ENCODE results near the gene KRTAP19-7. TPM values are rescaled to one million over a fixed set of nuclear protein-coding genes. Genes with fewer than 3 reads are reported as not detected.

KRTAP19-7 gene
- total and polyA plus RNA-seq, 2 donors (not counting 3 experiments of a cell fraction or from before 2014, with no cell fraction given), result not detected

GRCh38 chr21:30577766-30578165 is 16.7 kb upstream of the KRTAP19-7 start:
- Histone ChIP-seq H4K20me1 (replicated peaks; ENCODE audit: control insufficient read depth, extremely low read depth, insufficient read depth, low read length) (no peaks in the 10 kb centered on the region), H3K4me1 (ENCODE audit: control insufficient read depth, extremely low read depth, insufficient read depth, low read length) (no peaks in the 10 kb centered on the region), H3K4me3 (replicated peaks in 1 of 3; ENCODE audit: insufficient read depth in 1 of 3, low read depth in 1 of 3, low read length in 3 of 3) (no peak overlapping the region), H2AFZ (ENCODE audit: low read depth, low read length) (no peak overlapping the region), H3K9me1 (replicated peaks; ENCODE audit: control insufficient read depth, extremely low read depth, insufficient read depth, low read length) (no peaks in the 10 kb centered on the region), H3K27me3 (ENCODE audit: control insufficient read depth in 2 of 2, insufficient read depth in 2 of 2, low read length in 2 of 2) (no peaks in the 10 kb centered on the region), H3K27ac (ENCODE audit: insufficient read depth, low read depth, low read length) (no peak overlapping the region), H3K79me2 (ENCODE audit: control insufficient read depth, insufficient read depth, low read length) (no peaks in the 10 kb centered on the region), H3K9me3 (replicated peaks; ENCODE audit: control insufficient read depth, insufficient read depth, low read length) (peaks cover 2% of the 10 kb centered on the region), H3K36me3 (ENCODE audit: control insufficient read depth in 2 of 2, extremely low read depth in 1 of 2, insufficient read depth in 2 of 2, low read length in 2 of 2) (no peaks in the 10 kb centered on the region), H3K9ac (replicated peaks; ENCODE audit: extremely low read depth, insufficient read depth, low read length) (no peak overlapping the region), H3K4me2 (ENCODE audit: insufficient read depth, low read length) (no peak overlapping the region)
- no TSS peak for BruUV-seq (replicated peaks)
- FAIRE-seq, result no peak
- intact Hi-C loops (cut with micrococcal nuclease) (no loop called here), dilution Hi-C loops (cut with MboI; ENCODE audit: extremely low pct_ligation_motif_present, low sequenced_read_pairs) (no loop called here)
- DNase-seq (ENCODE audit: low read depth, low spot score), result no peak
- TF ChIP-seq MAX (IDR thresholded peaks at IDR 0.05; ENCODE audit: insufficient read depth, insufficient read length) (no peak), GATA2 (IDR thresholded peaks at IDR 0.05; ENCODE audit: insufficient read depth, insufficient read length, low read depth, low read length) (no peak), FOS (IDR thresholded peaks at IDR 0.05; ENCODE audit: borderline replicate concordance, insufficient read depth, low read length) (no peak)
- POLR2A ChIA-PET, result no interaction called here
- CTCF ChIA-PET, result no interaction called here

GRCh38 chr21:30567617-30568016 is 6.5 kb upstream of the KRTAP19-7 start:
- Histone ChIP-seq H3K9ac (replicated peaks; ENCODE audit: extremely low read depth, insufficient read depth, low read length) (no peak overlapping the region), H3K4me3 (replicated peaks in 1 of 3; ENCODE audit: insufficient read depth in 1 of 3, low read depth in 1 of 3, low read length in 3 of 3) (no peak overlapping the region), H3K4me1 (ENCODE audit: control insufficient read depth, extremely low read depth, insufficient read depth, low read length) (no peaks in the 10 kb centered on the region), H3K27me3 (ENCODE audit: control insufficient read depth in 2 of 2, insufficient read depth in 2 of 2, low read length in 2 of 2) (no peaks in the 10 kb centered on the region), H3K9me3 (replicated peaks; ENCODE audit: control insufficient read depth, insufficient read depth, low read length) (peaks cover 6% of the 10 kb centered on the region), H3K9me1 (replicated peaks; ENCODE audit: control insufficient read depth, extremely low read depth, insufficient read depth, low read length) (no peaks in the 10 kb centered on the region), H4K20me1 (replicated peaks; ENCODE audit: control insufficient read depth, extremely low read depth, insufficient read depth, low read length) (no peaks in the 10 kb centered on the region), H3K79me2 (ENCODE audit: control insufficient read depth, insufficient read depth, low read length) (no peaks in the 10 kb centered on the region), H3K27ac (ENCODE audit: insufficient read depth, low read depth, low read length) (no peak overlapping the region), H3K4me2 (ENCODE audit: insufficient read depth, low read length) (no peak overlapping the region), H2AFZ (ENCODE audit: low read depth, low read length) (no peak overlapping the region), H3K36me3 (ENCODE audit: control insufficient read depth in 2 of 2, extremely low read depth in 1 of 2, insufficient read depth in 2 of 2, low read length in 2 of 2) (no peaks in the 10 kb centered on the region)
- no peak for DNase-seq (ENCODE audit: low read depth, low spot score)
- intact Hi-C loops (cut with micrococcal nuclease), result no loop called here
- CTCF ChIA-PET, result no interaction called here
- TF ChIP-seq GATA2 (IDR thresholded peaks at IDR 0.05; ENCODE audit: insufficient read depth, insufficient read length, low read depth, low read length) (no peak), JUN (IDR thresholded peaks at IDR 0.05; ENCODE audit: borderline replicate concordance, insufficient read depth, insufficient read length, low read depth) (no peak), POLR2A (IDR thresholded peaks at IDR 0.05; ENCODE audit: low read depth, low read length) (no peak), MYC (IDR thresholded peaks at IDR 0.05; ENCODE audit: low read depth, low read length) (no peak), MAX (IDR thresholded peaks at IDR 0.05; ENCODE audit: insufficient read depth, insufficient read length) (no peak)
- no TSS peak for BruUV-seq (replicated peaks)
- FAIRE-seq, result no peak
- dilution Hi-C loops (cut with MboI; ENCODE audit: extremely low pct_ligation_motif_present, low sequenced_read_pairs), result no loop called here
- POLR2A ChIA-PET, result no interaction called here
